VCaP (cell line): ENCODE data around the gene ZNF750.

Source experiments
- H3K27ac ChIP-seq: fragments of 450-650 bp; 2 replicates; pipeline ENCODE4 v1.5.1; 2017
- TF ChIP-seq, protein P1 (sequence below): fragments of 450-650 bp; conservative IDR thresholded peaks from 2 replicates; pipeline ENCODE4 v1.5.1; 2017; ENCODE audit warnings: mild to moderate bottlenecking, moderate library complexity

Gene ZNF750

DNA sequence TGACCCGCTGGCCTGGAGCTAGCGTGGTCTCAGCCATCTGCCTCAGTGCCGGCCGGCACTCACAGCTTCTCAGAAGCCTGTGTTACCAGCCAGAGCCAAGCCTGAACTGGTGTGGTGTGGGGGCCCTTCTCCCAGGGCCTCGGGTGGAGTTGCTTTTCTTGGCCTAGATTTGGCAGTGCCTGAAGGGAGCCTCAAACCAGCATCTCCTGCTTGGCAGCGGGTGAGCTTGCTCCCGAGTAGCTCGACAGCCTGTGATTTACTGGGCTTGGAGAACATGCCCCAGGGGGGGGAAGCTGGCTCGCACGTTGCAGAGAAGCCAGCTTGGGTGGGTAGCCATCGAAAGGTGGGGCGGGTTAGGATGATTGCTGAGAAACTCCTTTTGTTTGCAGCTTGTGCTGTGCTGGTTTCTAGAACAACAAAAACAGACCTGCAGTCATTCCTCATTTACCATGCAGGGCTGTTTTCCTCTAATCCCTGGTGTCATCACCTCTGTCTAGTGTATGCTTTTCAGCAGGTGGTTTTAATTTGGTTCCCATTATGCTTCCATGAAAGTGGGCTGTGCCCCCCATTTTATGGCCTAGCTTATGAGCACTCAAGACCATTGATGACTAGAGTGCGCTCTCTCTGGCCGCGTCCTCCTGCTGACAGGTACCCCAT lies 45.7 kb downstream of the ZNF750 start:
- TF ChIP-seq, protein P1, sequence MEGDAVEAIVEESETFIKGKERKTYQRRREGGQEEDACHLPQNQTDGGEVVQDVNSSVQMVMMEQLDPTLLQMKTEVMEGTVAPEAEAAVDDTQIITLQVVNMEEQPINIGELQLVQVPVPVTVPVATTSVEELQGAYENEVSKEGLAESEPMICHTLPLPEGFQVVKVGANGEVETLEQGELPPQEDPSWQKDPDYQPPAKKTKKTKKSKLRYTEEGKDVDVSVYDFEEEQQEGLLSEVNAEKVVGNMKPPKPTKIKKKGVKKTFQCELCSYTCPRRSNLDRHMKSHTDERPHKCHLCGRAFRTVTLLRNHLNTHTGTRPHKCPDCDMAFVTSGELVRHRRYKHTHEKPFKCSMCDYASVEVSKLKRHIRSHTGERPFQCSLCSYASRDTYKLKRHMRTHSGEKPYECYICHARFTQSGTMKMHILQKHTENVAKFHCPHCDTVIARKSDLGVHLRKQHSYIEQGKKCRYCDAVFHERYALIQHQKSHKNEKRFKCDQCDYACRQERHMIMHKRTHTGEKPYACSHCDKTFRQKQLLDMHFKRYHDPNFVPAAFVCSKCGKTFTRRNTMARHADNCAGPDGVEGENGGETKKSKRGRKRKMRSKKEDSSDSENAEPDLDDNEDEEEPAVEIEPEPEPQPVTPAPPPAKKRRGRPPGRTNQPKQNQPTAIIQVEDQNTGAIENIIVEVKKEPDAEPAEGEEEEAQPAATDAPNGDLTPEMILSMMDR, result no peak
- no peak overlapping the region for H3K27ac ChIP-seq

DNA sequence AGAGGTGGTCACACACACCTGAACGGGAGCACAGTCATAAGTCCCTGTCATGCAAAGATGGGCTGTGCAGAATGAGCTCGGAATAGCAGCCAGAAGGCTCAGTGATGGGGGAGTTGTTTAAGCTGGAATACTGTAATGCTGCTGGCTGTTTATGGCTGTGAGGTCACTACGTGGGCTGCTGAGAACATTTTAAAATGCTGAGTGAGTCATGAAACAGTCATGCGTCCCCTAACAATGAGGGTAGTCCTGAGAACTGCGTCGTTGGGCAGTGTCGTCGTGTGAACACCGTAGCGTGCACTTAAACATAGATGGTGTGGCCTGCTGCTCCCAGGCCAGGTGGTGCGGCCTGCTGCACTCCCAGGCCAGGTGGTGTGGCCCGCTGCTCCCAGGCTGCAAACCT lies 48.3 kb downstream of the ZNF750 start:
- no peak overlapping the region for H3K27ac ChIP-seq
- TF ChIP-seq, protein P1, result no peak

DNA sequence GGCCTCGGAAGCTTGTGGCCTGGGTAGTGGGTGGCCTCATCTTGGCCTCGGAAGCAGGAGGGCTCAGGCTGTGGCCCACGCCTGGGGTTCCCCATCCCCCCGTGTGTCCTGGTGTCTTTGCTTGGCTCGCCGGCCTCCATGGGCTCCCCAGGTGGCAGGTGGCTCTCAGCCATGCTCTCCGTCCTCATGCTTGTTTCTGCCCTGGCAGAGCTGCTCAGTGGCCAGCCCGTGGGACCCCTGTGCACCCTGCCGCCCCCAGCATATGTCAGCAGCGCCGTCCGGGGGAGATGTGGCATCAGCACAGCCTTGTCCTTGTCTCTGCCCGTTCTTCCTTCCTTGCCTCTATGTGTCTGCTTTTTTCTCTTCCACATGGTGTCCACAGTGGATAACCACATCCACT lies 49.4 kb downstream of the ZNF750 start:
- H3K27ac ChIP-seq, result no peak overlapping the region
- TF ChIP-seq, protein P1, result no peak

DNA sequence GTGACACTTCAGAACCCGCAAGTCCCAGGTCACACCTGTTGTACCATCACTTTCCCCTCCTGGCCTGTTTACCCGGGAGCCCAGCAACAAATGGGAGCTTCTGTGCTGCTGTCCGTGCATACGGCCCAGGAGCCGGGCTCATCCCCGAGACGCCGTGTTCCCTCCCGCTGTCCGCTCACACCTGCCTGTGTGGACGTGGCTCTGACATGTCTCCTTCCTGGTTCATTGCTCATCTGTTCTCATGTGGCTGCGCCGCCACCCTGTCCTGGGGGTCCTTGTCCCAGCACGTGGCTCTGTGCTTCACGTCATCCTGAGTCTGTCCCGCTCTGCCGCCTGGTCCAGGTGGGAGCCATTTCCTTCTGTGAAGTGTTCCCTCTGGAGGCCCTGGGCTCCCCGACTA lies 50.0 kb downstream of the ZNF750 start:
- TF ChIP-seq, protein P1, result no peak
- H3K27ac ChIP-seq, result no peak overlapping the region

DNA sequence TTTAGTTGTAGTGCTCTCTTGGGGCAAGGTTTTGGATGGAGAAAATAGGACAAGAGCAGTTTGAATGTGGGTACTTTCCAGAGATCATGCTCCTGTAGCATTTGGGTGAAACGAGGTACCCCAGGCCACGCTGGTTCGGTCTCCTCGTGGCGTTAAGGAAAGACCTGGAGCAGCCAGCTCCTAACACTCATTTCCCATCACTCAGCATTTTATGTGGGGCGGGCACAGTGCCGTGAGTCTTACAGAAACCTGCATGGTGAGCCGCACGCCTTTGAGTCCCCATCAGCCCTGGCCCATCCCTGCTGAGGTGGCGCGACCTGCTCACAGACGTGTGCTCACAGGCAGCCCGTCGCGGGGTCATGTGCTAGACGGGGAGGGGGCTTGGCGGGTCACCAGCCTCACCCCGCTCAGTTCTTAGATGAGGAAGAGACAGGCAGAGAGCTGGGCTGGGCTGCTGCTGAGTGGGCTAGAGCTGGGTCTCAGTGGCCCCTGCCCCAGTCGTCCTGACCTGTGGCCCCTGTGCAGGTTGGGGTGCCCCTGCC lies 50.7 kb downstream of the ZNF750 start:
- no peak overlapping the region; the same call in 1 of the 2 replicates for H3K27ac ChIP-seq
- TF ChIP-seq, protein P1, result no peak

DNA sequence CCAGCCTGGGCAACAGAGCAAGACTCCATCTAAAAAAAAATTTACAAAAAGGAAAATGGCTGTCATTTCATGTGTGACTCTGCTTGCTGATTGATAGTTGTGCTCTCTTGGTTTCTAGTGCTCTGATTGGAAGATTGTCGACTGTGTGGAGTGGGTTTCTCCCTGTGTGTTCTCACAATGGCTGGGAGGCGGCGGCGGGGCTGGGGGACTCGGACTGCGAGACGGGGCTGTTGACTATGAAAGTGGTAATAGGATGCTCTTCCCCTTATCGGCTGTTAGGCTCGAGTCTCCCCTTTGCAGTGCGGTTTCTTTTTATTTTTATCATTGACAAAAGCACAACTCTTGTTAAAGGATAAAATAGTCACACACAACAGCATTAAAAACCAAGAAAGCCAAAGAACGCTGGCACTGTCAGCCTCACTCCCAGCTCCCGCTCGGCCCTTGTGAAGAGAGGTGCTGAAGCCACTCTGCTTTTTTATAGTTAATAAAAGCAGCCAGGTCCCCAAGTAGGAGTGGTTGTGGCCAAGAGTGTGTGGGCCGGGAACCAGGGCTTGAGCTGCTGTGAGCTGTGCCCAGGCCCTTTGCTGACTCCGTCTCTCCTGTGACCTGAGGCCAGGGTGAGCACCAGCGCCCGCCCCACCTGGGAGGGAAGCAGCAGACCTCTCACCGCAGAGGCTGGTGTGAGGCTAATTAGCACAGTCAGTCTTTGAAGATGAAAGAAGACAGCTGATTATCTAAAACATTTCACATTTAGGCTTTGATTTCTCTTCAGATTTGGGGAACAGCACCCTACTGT lies 51.4 kb downstream of the ZNF750 start:
- H3K27ac ChIP-seq, result no peak overlapping the region; the same call in 1 of the 2 replicates

More for the DNA sequence above, 51.4 kb downstream of the ZNF750 start:
- TF ChIP-seq, protein P1, result no peak
